SKM-1 treated with dmso at 0.1 percent for 144 hours (cell line): Measurements from ENCODE around the gene PRR36.
A peak's percentile ranks its signal among the peaks of the same experiment; 100 is the strongest.
"Not testable (repeated sequence)": the region's sequence is repeated elsewhere in the genome, so short reads cannot be mapped to it uniquely, and the experiment has no call there.

Experiments
- DNase-seq: peaks from one replicate; lab custom pipeline; 2025; ENCODE audit not compliant: unreplicated experiment; lab: John Stamatoyannopoulos, UW

The PRR36 gene

GRCh38 chr19:7874076-7874896, at the start of gene PRR36:
Gene PRR36, minus strand, starts transcription at chr19:7874390. Its CDS starts 701 bp downstream, at chr19:7873689.
- DNase-seq = no peak

- DNase-seq = no peak
Measured at GRCh38 chr19:7923295-7924191, 49.4 kb upstream of the PRR36 start.

- DNase-seq = no peak
Measured at GRCh38 chr19:7922836-7923195, 48.6 kb upstream of the PRR36 start.

GRCh38 chr19:7921967-7922835, 48.0 kb upstream of the PRR36 start:
- DNase-seq = no peak

- DNase-seq = no peak
Measured at GRCh38 chr19:7921302-7921966, 47.2 kb upstream of the PRR36 start.

GRCh38 chr19:7920519-7921301, 46.5 kb upstream of the PRR36 start:
- peak; percentile 100 for DNase-seq

- peak; percentile 93 for DNase-seq
Measured at GRCh38 chr19:7919610-7920518, 45.7 kb upstream of the PRR36 start, which contains the start of gene SNAPC2. Gene SNAPC2, plus strand, starts transcription at chr19:7920338. Its CDS starts 29 bp downstream, at chr19:7920367.

GRCh38 chr19:7918615-7919421, 44.6 kb upstream of the PRR36 start:
- DNase-seq = no peak

GRCh38 chr19:7918062-7918614, 43.9 kb upstream of the PRR36 start:
- not testable (repeated sequence) for DNase-seq

- DNase-seq = peak; percentile 8
Measured at GRCh38 chr19:7917267-7918061, 43.3 kb upstream of the PRR36 start.

GRCh38 chr19:7916955-7917266, 42.7 kb upstream of the PRR36 start:
- no peak for DNase-seq

GRCh38 chr19:7916103-7916954, 42.1 kb upstream of the PRR36 start:
- DNase-seq = no peak

GRCh38 chr19:7915250-7916102, 41.3 kb upstream of the PRR36 start:
- DNase-seq = no peak

- DNase-seq = no peak
Measured at GRCh38 chr19:7914598-7915045, 40.4 kb upstream of the PRR36 start, which contains the start of gene TGFBR3L. Gene TGFBR3L, plus strand, starts transcription at chr19:7914830.

- no peak for DNase-seq
Measured at GRCh38 chr19:7914099-7914498, 39.9 kb upstream of the PRR36 start.
